ENCODE measurements around the gene ZMIZ1. TPM values are rescaled to one million over a fixed set of nuclear protein-coding genes. Genes with fewer than 3 reads are reported as not detected.
A peak's percentile ranks its signal among the peaks of the same experiment; 100 is the strongest.

The ZMIZ1 gene
- polyA plus RNA-seq, 3 donors: 3.3 to 64.6 (median 8.9) TPM

DNA sequence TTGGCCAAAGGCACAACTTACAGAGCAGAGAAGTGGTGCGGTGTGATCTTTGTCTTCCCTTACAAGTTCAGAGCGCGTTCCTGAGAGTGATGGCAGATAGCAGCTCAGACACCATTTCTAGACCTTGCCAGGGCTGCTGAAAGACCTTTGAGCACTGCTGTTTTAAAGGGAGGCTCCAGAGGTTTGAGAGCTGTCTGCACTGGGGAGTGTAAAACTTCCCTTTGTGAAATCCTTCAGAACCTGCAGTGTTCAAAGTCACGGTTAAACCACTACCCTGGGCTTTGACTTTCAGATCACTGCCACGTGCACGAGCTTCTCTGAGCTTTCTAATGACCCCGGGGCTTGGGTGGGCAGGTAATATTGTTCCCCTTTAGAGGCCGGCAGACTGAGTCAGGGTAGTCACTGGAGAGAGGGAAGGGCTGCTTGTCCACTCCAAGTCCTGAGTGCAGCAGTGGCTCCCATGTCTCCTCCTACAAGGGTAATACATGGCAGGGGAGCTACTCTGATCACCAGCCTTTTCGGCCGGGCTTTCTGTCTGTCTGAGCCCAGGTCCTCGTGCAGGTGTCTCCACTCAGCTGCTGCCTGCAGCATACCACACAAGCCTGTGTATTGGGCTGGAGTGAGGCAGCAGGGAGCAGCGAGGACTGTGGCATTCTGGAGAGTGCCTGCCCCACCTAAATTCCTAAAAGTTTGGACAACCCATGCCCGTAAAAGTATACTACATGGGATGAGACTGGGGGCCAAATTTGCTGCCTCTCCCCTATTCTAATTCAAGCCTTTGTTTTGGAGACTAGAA, 63.3 kb downstream of the ZMIZ1 start:
- Histone ChIP-seq H2AFZ (ENCODE audit: insufficient read depth, low read depth, low read length, poor library complexity, severe bottlenecking) (no peak overlapping the region), H3K9ac (ENCODE audit: insufficient read depth, low read length, poor library complexity, severe bottlenecking) (no peak overlapping the region), H4K20me1 (ENCODE audit: insufficient read depth, low read length) (peaks cover 99% of the 10 kb centered on the region), H3K4me2 (replicated peaks; ENCODE audit: extremely low read depth, low read length, poor library complexity, severe bottlenecking) (peak overlapping the region; percentile 53), H3K4me3 (replicated peaks in 1 of 3; ENCODE audit: low read depth in 2 of 3, low read length in 3 of 3) (peak overlapping the region in 1 of 3 experiments; percentile 38), H3K4me1 (ENCODE audit: control insufficient read depth in 1 of 2, insufficient read depth in 2 of 2, low read length in 2 of 2) (peaks cover 68 to 78% of the 10 kb centered on the region in 2 donors), H3K27ac (ENCODE audit: low read depth in 1 of 2, low read length in 2 of 2) (peak overlapping the region; percentile 7 to 12), H3K36me3 (replicated peaks in 1 of 2; ENCODE audit: control insufficient read depth in 1 of 2, insufficient read depth in 2 of 2, low read length in 2 of 2) (peaks cover 3 to 24% of the 10 kb centered on the region in 2 donors), H3K27me3 (ENCODE audit: control insufficient read depth in 2 of 2, insufficient read depth in 2 of 2, low read length in 2 of 2) (no peaks in the 10 kb centered on the region), H3K9me3 (replicated peaks in 1 of 2; ENCODE audit: control insufficient read depth in 1 of 2, insufficient read depth in 1 of 2, low read length in 2 of 2) (no peaks in the 10 kb centered on the region), H3K79me2 (ENCODE audit: insufficient read depth, low read length) (peaks cover 82% of the 10 kb centered on the region)
- peaks cover 83% of the 10 kb centered on the region for H3K4me1 Mint-ChIP-seq
- TF ChIP-seq, protein P1, sequence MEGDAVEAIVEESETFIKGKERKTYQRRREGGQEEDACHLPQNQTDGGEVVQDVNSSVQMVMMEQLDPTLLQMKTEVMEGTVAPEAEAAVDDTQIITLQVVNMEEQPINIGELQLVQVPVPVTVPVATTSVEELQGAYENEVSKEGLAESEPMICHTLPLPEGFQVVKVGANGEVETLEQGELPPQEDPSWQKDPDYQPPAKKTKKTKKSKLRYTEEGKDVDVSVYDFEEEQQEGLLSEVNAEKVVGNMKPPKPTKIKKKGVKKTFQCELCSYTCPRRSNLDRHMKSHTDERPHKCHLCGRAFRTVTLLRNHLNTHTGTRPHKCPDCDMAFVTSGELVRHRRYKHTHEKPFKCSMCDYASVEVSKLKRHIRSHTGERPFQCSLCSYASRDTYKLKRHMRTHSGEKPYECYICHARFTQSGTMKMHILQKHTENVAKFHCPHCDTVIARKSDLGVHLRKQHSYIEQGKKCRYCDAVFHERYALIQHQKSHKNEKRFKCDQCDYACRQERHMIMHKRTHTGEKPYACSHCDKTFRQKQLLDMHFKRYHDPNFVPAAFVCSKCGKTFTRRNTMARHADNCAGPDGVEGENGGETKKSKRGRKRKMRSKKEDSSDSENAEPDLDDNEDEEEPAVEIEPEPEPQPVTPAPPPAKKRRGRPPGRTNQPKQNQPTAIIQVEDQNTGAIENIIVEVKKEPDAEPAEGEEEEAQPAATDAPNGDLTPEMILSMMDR (IDR thresholded peaks at IDR 0.05): no peak
- intact Hi-C loops (cut with micrococcal nuclease): no loop called here
- H3K9me3 Mint-ChIP-seq: peaks cover 0 to 3% (median 0%) of the 10 kb centered on the region in 7 donors
- 46% methylated on average over 7 of the region's 13 CpGs for WGBS (ENCODE audit: insufficient coverage)
- H3K36me3 Mint-ChIP-seq: peaks cover 36 to 48% of the 10 kb centered on the region in 2 donors
- peak overlapping the region in 5 of 7 donors; percentile 11 to 56 (median 46) for H3K27ac Mint-ChIP-seq
- no peak for DNase-seq
- peak overlapping the region in 1 of 2 donors; percentile 35 for H3K4me3 Mint-ChIP-seq
- H3K27me3 Mint-ChIP-seq (ENCODE audit: low read depth in 3 of 3): peaks cover 0 to 3% (median 0%) of the 10 kb centered on the region in 3 donors

DNA sequence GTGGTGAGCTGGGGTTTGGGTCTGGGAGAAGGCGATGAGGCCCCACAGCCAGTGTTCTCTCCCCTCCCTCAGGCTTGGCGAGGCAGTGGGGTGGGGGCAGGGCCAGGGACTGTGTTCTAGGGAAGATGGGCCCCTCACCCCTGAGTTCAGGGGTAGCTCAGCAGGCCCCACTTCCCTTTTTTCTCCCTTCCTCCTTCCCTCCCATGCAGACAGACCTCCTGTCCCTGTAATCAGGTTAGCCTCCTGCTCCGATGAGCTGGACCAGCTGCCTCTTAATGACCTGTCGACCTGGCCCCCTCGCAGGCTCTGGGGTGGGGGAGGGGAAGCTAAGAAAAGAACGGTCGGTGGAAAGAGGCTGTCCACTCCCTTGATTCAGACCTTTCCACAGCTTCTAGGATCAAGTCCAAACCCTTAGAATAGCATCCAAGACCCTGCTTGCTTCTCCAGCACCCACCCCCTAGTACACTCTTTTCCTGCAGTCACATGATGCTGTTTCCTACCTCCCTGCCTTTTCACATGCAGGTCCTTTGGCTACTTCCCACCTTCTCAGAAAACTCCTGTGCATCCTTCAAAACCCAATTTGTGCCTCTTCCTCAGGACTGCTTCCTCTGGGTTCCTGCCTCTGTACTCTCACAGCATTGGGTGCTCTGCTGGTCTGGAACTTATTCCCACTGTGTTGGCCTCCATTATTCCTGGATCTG, 64.1 kb downstream of the ZMIZ1 start:
- DNase-seq: peak; percentile 23 to 58 (median 45)
- Histone ChIP-seq H3K27ac (ENCODE audit: low read depth in 1 of 2, low read length in 2 of 2) (peak overlapping the region; percentile 7 to 12), H3K4me1 (ENCODE audit: control insufficient read depth in 1 of 2, insufficient read depth in 2 of 2, low read length in 2 of 2) (peaks cover 68 to 78% of the 10 kb centered on the region in 2 donors), H3K4me3 (replicated peaks in 1 of 3; ENCODE audit: low read depth in 2 of 3, low read length in 3 of 3) (peak overlapping the region in 1 of 3 experiments; percentile 38), H4K20me1 (ENCODE audit: insufficient read depth, low read length) (peaks cover 99% of the 10 kb centered on the region), H2AFZ (ENCODE audit: insufficient read depth, low read depth, low read length, poor library complexity, severe bottlenecking) (no peak overlapping the region), H3K4me2 (replicated peaks; ENCODE audit: extremely low read depth, low read length, poor library complexity, severe bottlenecking) (peak overlapping the region; percentile 53), H3K27me3 (ENCODE audit: control insufficient read depth in 2 of 2, insufficient read depth in 2 of 2, low read length in 2 of 2) (no peaks in the 10 kb centered on the region), H3K9ac (ENCODE audit: insufficient read depth, low read length, poor library complexity, severe bottlenecking) (no peak overlapping the region), H3K9me3 (replicated peaks in 1 of 2; ENCODE audit: control insufficient read depth in 1 of 2, insufficient read depth in 1 of 2, low read length in 2 of 2) (no peaks in the 10 kb centered on the region), H3K79me2 (ENCODE audit: insufficient read depth, low read length) (peaks cover 87% of the 10 kb centered on the region), H3K36me3 (replicated peaks in 1 of 2; ENCODE audit: control insufficient read depth in 1 of 2, insufficient read depth in 2 of 2, low read length in 2 of 2) (peaks cover 3 to 23% of the 10 kb centered on the region in 2 donors)
- intact Hi-C loops (cut with micrococcal nuclease): no loop called here
- peak overlapping the region in 5 of 7 donors; percentile 1 to 46 (median 26) for H3K27ac Mint-ChIP-seq
- H3K9me3 Mint-ChIP-seq: peaks cover 0 to 3% (median 0%) of the 10 kb centered on the region in 7 donors
- peak overlapping the region in 1 of 2 donors; percentile 35 for H3K4me3 Mint-ChIP-seq
- TF ChIP-seq, protein P1 (IDR thresholded peaks at IDR 0.05): no peak
- H3K36me3 Mint-ChIP-seq: peaks cover 37 to 46% of the 10 kb centered on the region in 2 donors
- H3K4me1 Mint-ChIP-seq: peaks cover 83% of the 10 kb centered on the region
- WGBS (ENCODE audit: insufficient coverage): no CpG with 5 or more reads among the region's 7 CpGs
- peaks cover 0 to 3% (median 0%) of the 10 kb centered on the region in 3 donors for H3K27me3 Mint-ChIP-seq (ENCODE audit: low read depth in 3 of 3)
